ENCODE data around the gene SH3TC2.

The SH3TC2 gene

DNA sequence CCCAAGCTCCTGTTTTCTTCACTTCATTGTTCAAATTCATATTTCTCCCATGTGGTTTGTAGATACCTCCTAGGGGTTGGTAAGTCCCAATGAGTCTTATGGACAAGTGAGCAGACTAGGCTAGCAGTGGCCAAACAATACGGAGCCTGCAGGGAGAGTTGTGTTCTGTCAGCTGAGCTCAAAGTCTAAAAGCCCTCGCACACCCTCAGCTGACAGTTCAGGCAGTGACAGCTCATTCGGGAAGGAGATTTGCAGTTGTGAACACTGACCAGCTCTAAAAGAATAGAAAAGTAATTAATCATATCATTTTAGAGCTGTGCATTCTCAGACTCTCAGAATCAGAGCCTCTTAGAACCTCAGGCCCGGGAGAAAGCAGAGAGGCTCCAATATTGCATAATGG lies 95.1 kb downstream of the SH3TC2 start:
- FAIRE-seq: no peak

DNA sequence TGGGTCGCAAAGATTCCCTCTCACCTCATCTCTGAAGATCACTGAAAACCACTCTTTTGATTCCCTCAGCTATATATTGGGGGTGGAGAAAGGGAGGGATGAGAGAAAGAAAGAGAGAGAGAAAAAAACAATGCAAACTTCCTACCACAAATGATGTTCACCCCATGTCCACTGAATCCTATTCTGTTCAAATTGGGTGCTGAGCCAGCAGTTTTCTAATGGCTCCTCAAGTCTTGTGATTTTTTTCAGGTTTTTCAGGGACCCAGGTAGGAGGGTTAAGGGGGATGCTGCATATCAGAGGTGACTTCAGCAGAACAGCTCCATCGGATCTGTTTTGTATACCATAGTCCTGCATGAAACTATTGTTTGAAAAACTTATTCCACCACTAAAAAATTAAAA lies 95.9 kb downstream of the SH3TC2 start:
- no peak for FAIRE-seq

DNA sequence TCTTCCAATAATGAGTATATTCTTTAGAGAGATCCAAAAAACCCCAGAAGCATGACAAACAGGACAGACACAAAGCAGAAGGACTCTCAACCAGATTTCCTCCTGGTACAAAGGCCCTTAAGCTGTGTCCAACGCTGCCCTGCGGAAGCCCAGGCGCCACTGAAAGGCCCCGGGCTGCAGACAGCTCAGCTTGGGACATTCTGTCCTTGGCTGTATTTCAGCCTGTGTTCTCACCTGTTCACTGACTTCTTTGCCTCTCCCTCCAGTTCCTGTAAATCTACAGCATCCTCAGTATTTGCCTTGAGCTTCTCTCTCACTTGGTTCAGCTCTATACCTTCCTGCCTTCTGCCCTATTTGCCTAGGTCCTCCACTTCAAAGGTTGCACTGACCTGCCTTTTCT lies 96.5 kb downstream of the SH3TC2 start:
- FAIRE-seq: no peak

DNA sequence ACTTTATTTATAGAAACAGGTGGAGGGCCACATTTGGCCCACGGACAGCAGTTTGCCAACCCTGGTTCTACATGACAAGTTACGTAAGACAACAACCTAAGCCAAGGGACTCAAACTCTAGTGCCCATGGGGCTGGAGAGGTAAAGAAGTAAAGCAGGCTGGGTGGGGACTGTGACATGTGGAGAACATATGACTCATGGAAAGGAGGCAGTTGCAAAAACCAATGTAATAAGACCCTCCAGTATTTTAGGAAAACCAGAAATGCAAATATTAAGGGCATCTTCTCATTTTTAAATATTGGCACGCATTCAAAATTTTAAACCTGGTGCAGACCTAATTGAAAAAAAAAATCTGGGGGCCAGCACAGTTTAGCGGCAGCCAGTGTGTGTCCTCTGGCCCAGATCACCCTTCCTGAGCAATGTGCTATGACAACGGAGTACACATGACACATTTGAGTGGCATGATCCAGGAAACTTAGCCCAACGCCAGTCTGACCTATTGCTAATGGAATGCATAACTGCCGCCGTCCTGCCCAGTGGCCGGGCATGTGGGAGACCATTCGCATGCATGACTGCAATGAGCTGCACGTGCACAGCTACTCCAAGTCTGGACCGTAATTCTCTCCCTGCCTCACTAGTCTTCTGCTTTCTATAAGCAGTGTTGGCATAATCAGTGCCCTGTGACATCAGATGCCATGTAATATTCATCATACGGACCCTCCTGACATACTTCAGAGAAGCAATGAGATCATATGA lies 97.2 kb downstream of the SH3TC2 start:
- FAIRE-seq: no peak

DNA sequence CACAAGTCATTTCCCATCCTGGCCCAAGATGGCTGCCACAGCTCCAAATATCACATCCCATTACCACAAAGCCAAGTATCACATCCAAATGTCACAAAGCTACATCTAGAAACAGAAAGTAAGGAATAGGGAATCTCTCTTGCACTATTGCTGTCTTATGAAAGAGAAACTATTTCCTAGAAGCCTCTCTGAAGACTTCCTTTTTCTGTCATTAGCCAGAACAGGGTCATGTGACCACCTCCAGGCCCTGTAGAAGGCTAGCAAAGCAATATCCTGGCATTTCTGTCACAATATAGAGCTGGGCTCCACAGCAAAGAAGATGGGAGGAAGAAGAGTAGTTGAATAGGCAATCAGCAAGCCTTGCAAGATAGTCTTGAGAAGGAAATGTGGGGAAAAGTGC lies 99.2 kb downstream of the SH3TC2 start:
- no peak for FAIRE-seq

DNA sequence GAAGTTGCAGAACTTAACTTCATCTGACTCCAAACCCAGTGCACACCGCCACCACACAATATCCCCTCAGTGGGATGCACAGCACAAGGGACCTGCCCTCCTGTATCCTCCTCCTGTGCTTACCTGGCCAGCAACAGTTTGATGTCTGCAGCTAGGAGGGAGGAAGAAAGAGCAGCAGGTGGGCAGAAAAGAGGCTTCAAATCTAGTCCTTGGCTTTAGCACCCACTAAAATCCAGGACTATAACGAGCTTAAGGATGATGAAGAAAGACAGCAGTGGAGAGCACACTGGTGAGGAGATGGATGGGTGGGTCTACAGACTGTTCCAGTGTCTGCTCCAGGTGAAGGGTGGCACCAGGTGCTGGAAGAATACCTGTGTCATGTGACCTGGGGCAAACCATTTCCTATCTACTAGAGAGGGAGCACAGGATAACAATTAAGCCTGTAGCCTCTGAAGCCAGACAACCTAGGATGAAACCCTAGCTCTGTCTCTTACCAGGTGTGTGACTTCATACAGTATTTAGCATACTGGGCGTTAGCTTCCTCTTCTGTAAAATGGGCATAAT lies 100.0 kb downstream of the SH3TC2 start:
- FAIRE-seq: no peak

DNA sequence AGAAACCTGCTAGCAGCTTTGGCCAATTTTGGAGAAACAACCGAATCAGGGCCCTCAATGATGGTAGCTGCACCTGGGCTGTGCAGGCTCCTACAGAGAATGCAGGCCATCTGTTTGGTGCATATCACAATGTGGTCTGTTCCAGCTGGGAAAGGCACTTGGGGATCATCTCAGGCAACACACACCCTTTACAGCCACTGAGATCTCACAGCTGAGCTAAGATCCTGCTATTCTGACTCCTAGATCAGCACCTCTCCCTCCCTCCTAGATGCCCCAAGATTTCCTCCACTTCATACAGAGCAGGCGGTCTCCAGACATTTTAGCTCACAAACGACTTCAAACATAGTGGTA lies 100.7 kb downstream of the SH3TC2 start:
- no peak for FAIRE-seq

DNA sequence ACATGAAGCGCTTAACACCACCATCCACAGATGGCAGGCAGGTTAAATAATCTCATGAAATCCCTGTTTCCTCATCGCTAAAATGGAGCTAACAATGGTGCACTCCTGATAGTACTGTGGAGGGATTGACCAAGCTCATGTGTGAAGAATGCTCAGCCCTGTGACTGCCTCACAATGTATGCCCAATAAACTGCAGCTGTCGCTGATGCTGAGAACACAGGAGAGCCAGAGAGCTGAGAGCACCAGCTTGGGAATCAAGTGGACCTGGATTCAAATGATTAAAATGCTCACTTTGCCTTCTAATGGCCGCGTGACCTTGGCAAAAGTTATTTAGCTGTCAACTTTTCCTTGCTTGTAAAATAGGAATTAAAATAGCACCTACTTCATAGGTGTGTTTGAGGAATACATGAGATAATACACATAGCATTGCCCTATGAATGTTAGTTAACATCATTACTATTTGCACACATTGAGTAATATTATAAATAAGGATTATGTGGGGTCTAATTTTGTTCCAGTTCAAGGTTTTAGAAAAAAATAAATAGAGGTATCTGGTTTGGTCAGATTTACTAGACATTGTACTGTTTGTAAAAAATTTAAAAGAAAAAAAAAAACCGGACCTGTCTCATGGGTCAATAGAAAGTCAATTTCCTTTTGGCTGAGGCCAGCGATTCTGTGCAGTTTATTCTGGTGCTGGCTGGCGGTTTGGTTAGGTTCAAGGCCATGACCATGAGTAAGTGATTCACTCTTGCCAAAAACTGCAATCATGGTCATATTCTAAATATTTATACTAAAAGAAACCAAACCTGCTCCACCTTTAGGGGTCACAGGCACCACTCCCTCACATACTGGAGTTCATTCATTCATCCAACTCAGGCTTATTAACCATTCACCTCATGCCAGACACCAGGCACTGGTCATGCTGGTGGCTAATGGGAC lies 101.3 kb downstream of the SH3TC2 start:
- FAIRE-seq: no peak

DNA sequence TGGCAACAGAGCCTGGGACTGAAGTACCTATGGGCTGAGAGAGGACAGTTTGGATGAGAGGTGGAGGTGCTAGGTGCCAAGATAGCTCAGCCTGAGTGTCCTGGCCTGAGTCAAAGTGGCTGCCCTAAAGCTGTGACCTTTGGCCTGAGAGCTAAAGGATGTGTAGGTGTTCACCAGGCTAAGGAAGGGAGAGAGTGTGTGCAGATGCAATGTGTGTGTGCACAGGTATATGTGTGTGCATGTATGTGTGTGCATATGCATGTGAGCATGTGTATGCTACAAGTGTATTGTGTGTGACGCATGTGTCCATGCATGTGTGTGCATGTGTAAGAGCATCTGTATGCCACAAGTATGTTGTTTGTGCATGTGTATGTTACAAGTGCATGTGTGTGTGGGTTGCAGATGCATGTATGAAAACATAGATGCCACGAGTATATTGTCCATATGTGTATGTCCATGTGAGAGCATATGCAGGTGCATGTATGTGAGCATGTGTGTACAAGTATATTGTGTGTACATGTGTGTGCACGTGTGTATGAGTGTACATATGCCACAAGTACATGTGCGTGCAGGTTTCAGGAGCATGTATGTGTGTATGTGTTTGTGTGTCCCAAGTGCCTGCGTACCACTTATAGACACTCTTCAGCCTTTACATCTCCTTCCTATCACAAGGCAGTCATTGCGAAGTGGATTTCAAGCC lies 102.6 kb downstream of the SH3TC2 start:
- no peak for FAIRE-seq

DNA sequence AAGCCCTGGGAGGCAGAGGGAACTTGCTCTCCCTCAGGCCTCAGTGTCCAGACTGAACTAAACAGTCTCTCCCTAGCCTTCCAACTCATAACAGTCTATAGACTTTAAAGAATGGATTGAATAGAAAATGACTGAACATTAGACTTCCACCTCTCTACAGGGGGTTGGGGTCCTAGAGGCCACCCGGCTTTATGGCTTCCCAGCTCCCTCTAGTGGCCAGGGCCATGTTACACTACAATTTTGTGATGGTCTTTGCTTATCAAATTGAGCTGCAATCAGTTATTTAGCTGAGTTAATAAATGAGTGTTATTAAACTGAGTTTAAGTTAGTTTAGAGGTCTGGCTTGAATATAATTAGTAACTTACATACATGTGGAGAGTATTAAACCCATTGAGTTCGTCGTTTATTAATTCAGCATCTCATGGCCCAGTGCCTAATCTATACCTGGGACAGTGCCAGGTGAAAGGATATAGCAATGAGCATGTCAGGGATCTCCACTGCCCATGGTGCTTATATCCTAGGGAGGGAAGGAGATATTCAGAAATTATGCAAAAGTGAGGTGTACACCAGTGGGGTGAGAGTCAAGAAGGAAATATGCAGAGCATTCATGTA lies 105.2 kb downstream of the SH3TC2 start:
- no peak for FAIRE-seq

DNA sequence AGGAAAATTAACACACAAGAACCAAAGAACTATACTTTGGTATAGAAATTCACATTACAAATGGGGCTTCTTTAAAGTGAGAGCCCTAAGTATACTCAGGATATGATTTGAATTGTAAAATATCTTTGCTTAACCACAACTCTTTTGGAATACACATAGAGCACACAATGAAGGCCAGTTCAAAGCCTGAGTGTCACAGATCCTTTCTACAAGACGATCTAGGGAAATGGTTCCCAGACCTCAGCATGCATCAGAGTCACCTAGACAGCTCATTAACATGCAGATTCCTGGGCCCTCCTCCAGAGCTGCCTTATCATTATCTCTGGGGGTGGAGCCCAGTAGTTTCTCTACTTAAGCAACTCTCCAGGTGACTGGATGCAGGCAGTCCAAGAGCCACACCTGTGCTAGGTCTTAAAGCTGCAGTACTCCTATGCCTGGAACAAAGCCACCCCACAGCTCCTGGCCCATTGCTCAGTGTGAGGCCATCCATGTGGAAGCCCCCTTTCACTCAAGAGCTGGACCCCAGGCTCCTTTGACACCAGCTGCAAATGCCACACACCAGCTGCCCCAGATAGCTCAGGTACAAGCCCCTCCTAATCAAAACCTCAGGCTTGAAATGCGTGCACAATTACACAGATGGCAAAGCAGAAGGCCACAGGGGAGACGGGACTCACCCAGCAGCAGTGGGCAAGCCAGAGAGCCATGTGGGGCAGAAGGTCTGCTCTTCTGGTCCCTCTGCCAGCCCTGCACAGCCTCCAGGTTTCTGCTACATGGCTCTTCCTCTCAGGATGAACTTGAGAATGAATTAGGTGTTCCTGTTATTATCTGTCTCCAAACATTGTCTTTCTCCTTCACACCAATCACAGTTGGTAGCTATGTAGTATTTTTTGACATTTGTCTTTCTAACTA lies 106.1 kb downstream of the SH3TC2 start:
- no peak for FAIRE-seq
